ENCODE data around the gene NRXN3. TPM values are rescaled to one million over a fixed set of nuclear protein-coding genes. Genes with fewer than 3 reads are reported as not detected.

The NRXN3 gene
- total and polyA plus RNA-seq, 2 of the 13 experiments (the other 11 are each of a cell fraction or from before 2014, with no cell fraction given): 0.03 TPM; not detected in 1

DNA sequence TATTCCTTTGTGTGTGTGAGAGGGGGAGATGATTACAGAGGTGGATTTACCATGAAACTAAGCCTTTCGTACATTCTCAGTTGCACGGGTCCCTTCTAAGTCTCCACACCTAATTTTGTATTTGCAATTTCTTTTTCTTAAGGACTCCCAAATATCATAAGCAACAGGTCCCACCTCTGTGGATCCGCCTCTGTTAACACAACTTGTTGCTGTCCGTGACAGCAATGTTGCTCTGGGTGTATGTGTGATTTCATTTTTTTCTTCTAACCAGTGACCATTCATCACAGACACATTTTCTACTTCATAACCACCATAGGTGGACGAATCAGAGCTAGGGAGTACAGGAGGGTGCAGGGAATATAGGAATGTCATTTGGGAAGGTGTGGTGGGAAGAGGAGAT, 81.1 kb downstream of the NRXN3 start:
- H3K4me2 ChIP-seq (ENCODE audit: low read depth, low read length): no peak overlapping the region
- POLR2A ChIA-PET: no interaction called here
- no peak for TF ChIP-seq DMAP1 (CRISPR knock-in tag; IDR thresholded peaks at IDR 0.05)
- DNase-seq (ENCODE audit: low spot score): no peak
- H3K27ac ChIP-seq (ENCODE audit: extremely low read length, insufficient read depth, low read length): no peak overlapping the region
- intact Hi-C loops (cut with micrococcal nuclease; ENCODE audit: unreplicated experiment) (no loop called here), in situ Hi-C loops (cut with HindIII; ENCODE audit: extremely low pct_ligation_motif_present, low pct_unique_long_range_greater_than_20kb) (no loop called here)
- no peaks in the 10 kb centered on the region; a peak in 1 of 5 replicates for H3K27me3 ChIP-seq (ENCODE audit: control insufficient read depth in 1 of 2, insufficient read depth in 2 of 2, low read length in 2 of 2)
- FAIRE-seq: no peak
- no peak overlapping the region for H3K9ac ChIP-seq (ENCODE audit: insufficient read depth, low read depth, low read length)
- 2% methylated on average over 5 of the region's 5 CpGs for WGBS (ENCODE audit: low lambda C conversion rate)
- no peaks in the 10 kb centered on the region for H3K79me2 ChIP-seq (ENCODE audit: insufficient read depth, low read length)
- H4K20me1 ChIP-seq (ENCODE audit: insufficient read depth, low read length): no peaks in the 10 kb centered on the region
- no peaks in the 10 kb centered on the region for H3K36me3 ChIP-seq (replicated peaks in 1 of 2; ENCODE audit: control insufficient read depth in 1 of 2, insufficient read depth in 2 of 2, low read length in 2 of 2)
- CTCF ChIA-PET (ENCODE audit: low intra/inter-chr PET ratio, low total read pairs): no interaction called here
- no peaks in the 10 kb centered on the region for H3K9me3 ChIP-seq (ENCODE audit: low read length)
- H3K4me3 ChIP-seq (replicated peaks in 1 of 3; ENCODE audit: insufficient read depth in 1 of 3, low read depth in 2 of 3, low read length in 3 of 3): no peak overlapping the region
- no peak for ATAC-seq
- no peaks in the 10 kb centered on the region for H3K4me1 ChIP-seq (ENCODE audit: insufficient read depth, low read length)
- no peak overlapping the region for H2AFZ ChIP-seq (ENCODE audit: low read length)
- no TSS peak for BruUV-seq (replicated peaks)

GRCh38 chr14:78253986-78254385, 83.8 kb downstream of the NRXN3 start:
- no peak for DNase-seq (ENCODE audit: low spot score)
- FAIRE-seq: no peak
- H3K9me3 ChIP-seq (ENCODE audit: low read length): no peaks in the 10 kb centered on the region
- ATAC-seq: no peak
- no peaks in the 10 kb centered on the region for H3K36me3 ChIP-seq (replicated peaks in 1 of 2; ENCODE audit: control insufficient read depth in 1 of 2, insufficient read depth in 2 of 2, low read length in 2 of 2)
- H3K9ac ChIP-seq (ENCODE audit: insufficient read depth, low read depth, low read length): no peak overlapping the region
- H3K27me3 ChIP-seq (ENCODE audit: control insufficient read depth in 1 of 2, insufficient read depth in 2 of 2, low read length in 2 of 2): no peaks in the 10 kb centered on the region; a peak in 2 of 5 replicates
- no TSS peak for BruUV-seq (replicated peaks)
- intact Hi-C loops (cut with micrococcal nuclease; ENCODE audit: unreplicated experiment) (no loop called here), in situ Hi-C loops (cut with HindIII; ENCODE audit: extremely low pct_ligation_motif_present, low pct_unique_long_range_greater_than_20kb) (no loop called here)
- ChIA-PET POLR2A (no interaction called here), CTCF (ENCODE audit: low intra/inter-chr PET ratio, low total read pairs) (no interaction called here)
- 27% methylated on average over 3 of the region's 3 CpGs for WGBS (ENCODE audit: low lambda C conversion rate)
- H2AFZ ChIP-seq (ENCODE audit: low read length): no peak overlapping the region
- no peaks in the 10 kb centered on the region for H3K4me1 ChIP-seq (ENCODE audit: insufficient read depth, low read length)
- no peaks in the 10 kb centered on the region for H3K79me2 ChIP-seq (ENCODE audit: insufficient read depth, low read length)
- no peak overlapping the region for H3K4me3 ChIP-seq (replicated peaks in 1 of 3; ENCODE audit: insufficient read depth in 1 of 3, low read depth in 2 of 3, low read length in 3 of 3)
- TF ChIP-seq ZNF746 (CRISPR knock-in tag; IDR thresholded peaks at IDR 0.05) (no peak), KDM2A (CRISPR knock-in tag; IDR thresholded peaks at IDR 0.05; ENCODE audit: borderline replicate concordance, low read depth) (no peak), DNMT3B (CRISPR knock-in tag; conservative IDR thresholded peaks at IDR 0.05) (no peak), ZEB1 (IDR thresholded peaks at IDR 0.05; ENCODE audit: insufficient replicate concordance, low read depth) (no peak), CC2D1A (CRISPR knock-in tag; IDR thresholded peaks at IDR 0.05) (no peak), ZNF83 (CRISPR knock-in tag; IDR thresholded peaks at IDR 0.05; ENCODE audit: borderline replicate concordance) (no peak), RFXANK (CRISPR knock-in tag; IDR thresholded peaks at IDR 0.05) (no peak), ZSCAN25 (CRISPR knock-in tag; IDR thresholded peaks at IDR 0.05) (no peak)
- no peaks in the 10 kb centered on the region for H4K20me1 ChIP-seq (ENCODE audit: insufficient read depth, low read length)
- no peak overlapping the region for H3K4me2 ChIP-seq (ENCODE audit: low read depth, low read length)
- no peak overlapping the region for H3K27ac ChIP-seq (ENCODE audit: extremely low read length, insufficient read depth, low read length)

All from HepG2 (cell line).